H9 (cell line): ENCODE measurements around the gene RO60. TPM values are rescaled to one million over a fixed set of nuclear protein-coding genes. Genes with fewer than 3 reads are reported as not detected.

Source experiments
- DNase-seq: peaks from one replicate; pipeline ENCODE4 v3.0.0-alpha.2; 2017
- H2AFZ ChIP-seq: one replicate; pipeline ENCODE4 v1.6.1; 2013; ENCODE audit warnings: mild to moderate bottlenecking, low read length, control low read depth, moderate library complexity
- H2AK5ac ChIP-seq: 2 replicates; pipeline ENCODE4 v1.6.1; 2013; ENCODE audit warnings: low read length, control low read depth, mixed read lengths; ENCODE audit not compliant: insufficient read length
- H2BK120ac ChIP-seq: one replicate; pipeline ENCODE4 v1.6.1; 2013; ENCODE audit warnings: low read depth, mild to moderate bottlenecking, low read length, control low read depth, inconsistent platforms; ENCODE audit not compliant: poor library complexity, severe bottlenecking
- H2BK12ac ChIP-seq: 2 replicates; pipeline ENCODE4 v1.6.1; 2013; ENCODE audit warnings: low read length, control low read depth, mixed read lengths, low read depth; ENCODE audit not compliant: insufficient read length
- H2BK15ac ChIP-seq: 2 replicates; pipeline ENCODE4 v1.6.1; 2013; ENCODE audit warnings: low read depth, low read length, control low read depth
- H2BK20ac ChIP-seq: one replicate; pipeline ENCODE4 v1.6.1; 2013; ENCODE audit warnings: low read depth, mild to moderate bottlenecking, low read length, control low read depth, inconsistent platforms; ENCODE audit not compliant: poor library complexity, severe bottlenecking
- H2BK5ac ChIP-seq: 2 replicates; pipeline ENCODE4 v1.6.1; 2013; ENCODE audit warnings: low read length, control low read depth, mixed read lengths; ENCODE audit not compliant: insufficient read length
- H3K14ac ChIP-seq: 2 replicates; pipeline ENCODE4 v1.6.1; 2013; ENCODE audit warnings: low read length, control low read depth; ENCODE audit not compliant: insufficient read depth
- H3K18ac ChIP-seq: 2 replicates; pipeline ENCODE4 v1.6.1; 2013; ENCODE audit warnings: low read depth, mild to moderate bottlenecking, mixed read lengths, low read length, control low read depth; ENCODE audit not compliant: insufficient read length
- H3K23ac ChIP-seq: 2 replicates; pipeline ENCODE4 v1.6.1; 2013; ENCODE audit warnings: low read length, control low read depth, mixed read lengths, low read depth; ENCODE audit not compliant: insufficient read length
- H3K23me2 ChIP-seq: 2 replicates; pipeline ENCODE4 v1.6.1; 2013; ENCODE audit warnings: low read depth, mild to moderate bottlenecking, mixed read lengths, low read length, control low read depth; ENCODE audit not compliant: insufficient read length, poor library complexity, severe bottlenecking
- H3K27ac ChIP-seq: 2 replicates; pipeline ENCODE4 v1.5.1; 2013; ENCODE audit warnings: low read length, control low read depth, mixed read lengths, low read depth; ENCODE audit not compliant: insufficient read length
- H3K27me3 ChIP-seq: 2 replicates; pipeline ENCODE4 v1.6.1; 2013; ENCODE audit warnings: low read length, control low read depth, inconsistent platforms; ENCODE audit not compliant: insufficient read depth
- H3K4ac ChIP-seq: 2 replicates; pipeline ENCODE4 v1.6.1; 2013; ENCODE audit warnings: low read depth, mild to moderate bottlenecking, control low read depth, inconsistent platforms, low read length, moderate library complexity
- H3K4me1 ChIP-seq: 2 replicates; pipeline ENCODE4 v1.6.1; 2013; ENCODE audit warnings: low read length, control low read depth, inconsistent platforms; ENCODE audit not compliant: insufficient read depth
- H3K4me2 ChIP-seq: 2 replicates; pipeline ENCODE4 v1.6.1; 2013; ENCODE audit warnings: low read length, control low read depth, mixed read lengths; ENCODE audit not compliant: insufficient read length, insufficient read depth
- H3K56ac ChIP-seq: 2 replicates; pipeline ENCODE4 v1.6.1; 2013; ENCODE audit warnings: low read depth, mild to moderate bottlenecking, mixed read lengths, low read length, control low read depth; ENCODE audit not compliant: insufficient read length
- H3K79me1 ChIP-seq: 2 replicates; pipeline ENCODE4 v1.6.1; 2013; ENCODE audit warnings: low read depth, mild to moderate bottlenecking, moderate library complexity, low read length, control low read depth, inconsistent platforms; ENCODE audit not compliant: insufficient read depth, poor library complexity, severe bottlenecking
- H3K79me2 ChIP-seq: 2 replicates; pipeline ENCODE4 v1.6.1; 2013; ENCODE audit warnings: low read length, control low read depth, inconsistent platforms; ENCODE audit not compliant: insufficient read depth
- H3K9ac ChIP-seq: 2 replicates; pipeline ENCODE4 v1.6.1; 2013; ENCODE audit warnings: low read length, control low read depth, mixed read lengths; ENCODE audit not compliant: insufficient read length; ENCODE audit errors: extremely low read depth
- H3K9me3 ChIP-seq: one replicate; pipeline ENCODE4 v1.6.1; 2013; ENCODE audit warnings: low read depth, low read length, inconsistent platforms; ENCODE audit not compliant: control insufficient read depth
- H3T11ph ChIP-seq: one replicate; pipeline ENCODE4 v1.6.1; 2013; ENCODE audit warnings: mild to moderate bottlenecking, low read length, control low read depth, inconsistent platforms
- H4K20me1 ChIP-seq: one replicate; pipeline ENCODE4 v1.6.1; 2013; ENCODE audit not compliant: control insufficient read depth, insufficient read length, insufficient read depth
- H4K5ac ChIP-seq: 2 replicates; pipeline ENCODE4 v1.6.1; 2013; ENCODE audit warnings: low read depth, mild to moderate bottlenecking, mixed read lengths, low read length, control low read depth; ENCODE audit not compliant: insufficient read length
- H4K8ac ChIP-seq: replicated peaks from 2 replicates; pipeline ENCODE4 v1.6.1; 2013; ENCODE audit warnings: low read length, control low read depth, mixed read lengths, low read depth; ENCODE audit not compliant: insufficient read length
- H4K91ac ChIP-seq: 2 replicates; pipeline ENCODE4 v1.6.1; 2013; ENCODE audit warnings: low read depth, mild to moderate bottlenecking, moderate library complexity, mixed read lengths, low read length, control low read depth; ENCODE audit not compliant: insufficient read length
- H3K27ac Mint-ChIP-seq, 3 experiments: 2 replicates in 2 of 3; 3 replicates in 1 of 3; pipeline ENCODE4 v1.8.0; 2020 to 2021; ENCODE audit warnings: mixed read lengths in 3 of 3, mild to moderate bottlenecking in 1 of 3, moderate library complexity in 1 of 3
- H3K27me3 Mint-ChIP-seq: 2 replicates; pipeline ENCODE4 v1.8.0; 2021; ENCODE audit warnings: low read depth, mild to moderate bottlenecking, moderate library complexity, mixed read lengths
- H3K36me3 Mint-ChIP-seq, 3 experiments: 2 replicates in 2 of 3; 3 replicates in 1 of 3; pipeline ENCODE4 v1.8.0; 2020 to 2021; ENCODE audit warnings: low read depth in 3 of 3, mixed read lengths in 3 of 3; ENCODE audit not compliant: insufficient read depth in 1 of 3
- H3K4me1 Mint-ChIP-seq, 2 experiments: 2 replicates each; pipeline ENCODE4 v1.8.0; 2020; ENCODE audit warnings: mixed read lengths in 2 of 2
- H3K4me3 Mint-ChIP-seq, 2 experiments: 2 replicates in 1 of 2; 3 replicates in 1 of 2; pipeline ENCODE4 v1.8.0; 2020 to 2021; ENCODE audit warnings: mild to moderate bottlenecking in 2 of 2, mixed read lengths in 2 of 2, moderate library complexity in 1 of 2
- H3K9me3 Mint-ChIP-seq, 2 experiments: 2 replicates in 1 of 2; 3 replicates in 1 of 2; pipeline ENCODE4 v1.8.0; 2020; ENCODE audit warnings: mild to moderate bottlenecking in 2 of 2, mixed read lengths in 2 of 2, moderate library complexity in 1 of 2
- WGBS: extraction: QIAGEN DNeasy Blood & Tissue Kit; methylation state at CpG from one replicate; pipeline ENCODE4 v1.1.7; 2013; ENCODE audit warnings: missing lambda C conversion rate, low lambda C conversion rate, mixed read lengths; ENCODE audit not compliant: insufficient read length; ENCODE audit errors: extremely low coverage; 5-methylcytosine and 5-hydroxymethylcytosine counted together
- total RNA-seq: library from RNA; stranded (reverse); gene quantifications from 2 replicates; pipeline ENCODE4 v1.2.1, GENCODE V29; 2021
- TF ChIP-seq, protein P1 (sequence below): fragments of 200-600 bp; sonication (generic); conservative IDR thresholded peaks from 3 replicates; pipeline ENCODE4 v1.8.0; 2021; ENCODE audit warnings: antibody characterized with exemption, mild to moderate bottlenecking

The RO60 gene
- total RNA-seq, 1 experiment from 2014 or later, result 84.7 TPM

DNA sequence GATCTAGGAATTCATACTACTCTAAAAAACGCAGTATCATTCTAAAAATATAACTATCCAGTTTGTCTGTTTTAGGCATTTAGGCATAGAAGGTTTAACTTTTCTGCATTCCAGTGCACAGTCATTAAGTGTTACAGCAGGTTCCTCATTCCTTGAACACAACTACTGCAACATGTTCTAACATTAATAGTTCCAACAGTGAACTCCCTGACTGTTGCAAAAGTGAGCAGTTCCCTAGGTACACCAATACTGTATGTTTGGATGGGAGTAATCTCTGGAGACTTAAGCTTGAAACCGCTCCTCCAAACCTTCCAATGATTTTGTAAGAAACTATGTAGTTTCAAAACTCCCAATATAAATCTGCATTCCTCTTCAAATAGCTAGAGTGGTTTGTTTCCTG, 46.4 kb upstream of the RO60 start:
- Histone ChIP-seq H2BK20ac (no peak overlapping the region), H3K4me1 (no peaks in the 10 kb centered on the region), H3T11ph (no peak overlapping the region), H3K27ac (no peak overlapping the region), H2BK120ac (no peak overlapping the region), H3K23ac (no peak overlapping the region), H3K4me2 (no peak overlapping the region), H2AK5ac (no peak overlapping the region), H4K20me1 (no peaks in the 10 kb centered on the region), H2BK15ac (no peak overlapping the region), H3K56ac (no peak overlapping the region), H4K5ac (no peak overlapping the region), H3K79me1 (no peaks in the 10 kb centered on the region), H2AFZ (no peak overlapping the region), H3K4ac (no peak overlapping the region), H4K91ac (no peak overlapping the region), H2BK5ac (no peak overlapping the region), H3K14ac (no peak overlapping the region), H4K8ac (no peak overlapping the region), H3K9me3 (no peaks in the 10 kb centered on the region), H3K27me3 (no peaks in the 10 kb centered on the region), H3K18ac (no peak overlapping the region), H2BK12ac (no peak overlapping the region), H3K79me2 (no peaks in the 10 kb centered on the region), H3K23me2 (no peaks in the 10 kb centered on the region), H3K9ac (no peak overlapping the region)
- Mint-ChIP-seq H3K9me3 (no peaks in the 10 kb centered on the region), H3K4me3 (no peak overlapping the region), H3K27ac (no peak overlapping the region), H3K4me1 (no peaks in the 10 kb centered on the region), H3K27me3 (no peaks in the 10 kb centered on the region), H3K36me3 (peaks cover 0 to 3% (median 0%) of the 10 kb centered on the region in 3 experiments; a peak in 1 of 7 replicates)
- no peak for DNase-seq
- TF ChIP-seq, protein P1, sequence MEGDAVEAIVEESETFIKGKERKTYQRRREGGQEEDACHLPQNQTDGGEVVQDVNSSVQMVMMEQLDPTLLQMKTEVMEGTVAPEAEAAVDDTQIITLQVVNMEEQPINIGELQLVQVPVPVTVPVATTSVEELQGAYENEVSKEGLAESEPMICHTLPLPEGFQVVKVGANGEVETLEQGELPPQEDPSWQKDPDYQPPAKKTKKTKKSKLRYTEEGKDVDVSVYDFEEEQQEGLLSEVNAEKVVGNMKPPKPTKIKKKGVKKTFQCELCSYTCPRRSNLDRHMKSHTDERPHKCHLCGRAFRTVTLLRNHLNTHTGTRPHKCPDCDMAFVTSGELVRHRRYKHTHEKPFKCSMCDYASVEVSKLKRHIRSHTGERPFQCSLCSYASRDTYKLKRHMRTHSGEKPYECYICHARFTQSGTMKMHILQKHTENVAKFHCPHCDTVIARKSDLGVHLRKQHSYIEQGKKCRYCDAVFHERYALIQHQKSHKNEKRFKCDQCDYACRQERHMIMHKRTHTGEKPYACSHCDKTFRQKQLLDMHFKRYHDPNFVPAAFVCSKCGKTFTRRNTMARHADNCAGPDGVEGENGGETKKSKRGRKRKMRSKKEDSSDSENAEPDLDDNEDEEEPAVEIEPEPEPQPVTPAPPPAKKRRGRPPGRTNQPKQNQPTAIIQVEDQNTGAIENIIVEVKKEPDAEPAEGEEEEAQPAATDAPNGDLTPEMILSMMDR, result no peak
- WGBS, result no CpG with 5 or more reads among the region's 2 CpGs
